Measurements from ENCODE around the gene AKR7A2. TPM values are rescaled to one million over a fixed set of nuclear protein-coding genes. Genes with fewer than 3 reads are reported as not detected.

AKR7A2 gene
- total and polyA plus RNA-seq, 9 of the 15 experiments (the other 6 are each of a cell fraction or from before 2014, with no cell fraction given), result 2.0 to 78.4 (median 49.4) TPM

GRCh38 chr1:19312782-19313635 lies 1.1 kb upstream of the AKR7A2 start (continued):
- TF ChIP-seq UBTF (IDR thresholded peaks at IDR 0.05; ENCODE audit: borderline replicate concordance in 1 of 2, low read depth in 2 of 2, low read length in 2 of 2) (peak; percentile 97 to 99; a peak in 2 of 4 replicates), ZNF143 (CRISPR knock-in tag; IDR thresholded peaks at IDR 0.05) (no peak), EGR1 (conservative IDR thresholded peaks at IDR 0.05) (peak; percentile 95), KLF13 (tag; IDR thresholded peaks at IDR 0.05; ENCODE audit: borderline replicate concordance, low read depth) (no peak), SAP30 (IDR thresholded peaks at IDR 0.05; ENCODE audit: borderline replicate concordance, insufficient read depth, low read depth, low read length, poor library complexity, severe bottlenecking) (no peak), ZNF165 (CRISPR knock-in tag; IDR thresholded peaks at IDR 0.05; ENCODE audit: borderline replicate concordance) (no peak), MECOM (CRISPR knock-in tag; IDR thresholded peaks at IDR 0.05) (no peak), CTBP1 (IDR thresholded peaks at IDR 0.05; ENCODE audit: borderline replicate concordance) (no peak), SMAD3 (CRISPR knock-in tag; conservative IDR thresholded peaks at IDR 0.05) (no peak), ZNF384 (IDR thresholded peaks at IDR 0.05; ENCODE audit: low read depth, low read length) (no peak), STAT5A (IDR thresholded peaks at IDR 0.05; ENCODE audit: borderline replicate concordance, low read length) (no peak), ZBTB43 (CRISPR knock-in tag; IDR thresholded peaks at IDR 0.05) (no peak), AFF4 (CRISPR knock-in tag; IDR thresholded peaks at IDR 0.05) (no peak; the same call in 1 of the 2 replicates), ZNF77 (CRISPR knock-in tag; IDR thresholded peaks at IDR 0.05) (no peak), ZNF140 (CRISPR knock-in tag; IDR thresholded peaks at IDR 0.05) (no peak), JUNB (CRISPR knock-in tag; conservative IDR thresholded peaks at IDR 0.05) (no peak), PTTG1 (tag; IDR thresholded peaks at IDR 0.05; ENCODE audit: low read depth) (no peak), RBBP5 (IDR thresholded peaks at IDR 0.05; ENCODE audit: borderline replicate concordance, insufficient read depth, low read length, poor library complexity, severe bottlenecking) (no peak)

All from K562 (cell line).